Activated naive CD4-positive, alpha-beta T cell treated with anti-CD3 and anti-CD28 coated beads for 36 hours (primary cell): Measurements from ENCODE around the gene CYP2J2. TPM values are rescaled to one million over a fixed set of nuclear protein-coding genes. Genes with fewer than 3 reads are reported as not detected.
"Not testable (repeated sequence)": the region's sequence is repeated elsewhere in the genome, so short reads cannot be mapped to it uniquely, and the experiment has no call there.

Experiments used
- CTCF ChIA-PET: fragments of 350-600 bp; sonication (Branson Sonifier 250); formaldehyde crosslinking; loops from one replicate; lab custom pipeline; 2021; ENCODE audit warnings: antibody characterized with exemption; lab: Charles Lee
- DNase-seq: peaks from one replicate; pipeline ENCODE4 v3.0.0-alpha.2; 2020
- H3K27ac Mint-ChIP-seq: one replicate; pipeline ENCODE4 v1.8.0; 2021; ENCODE audit warnings: mild to moderate bottlenecking, mixed read lengths
- H3K27me3 Mint-ChIP-seq: one replicate; pipeline ENCODE4 v1.8.0; 2021; ENCODE audit warnings: low read depth, mixed read lengths
- H3K36me3 Mint-ChIP-seq: one replicate; pipeline ENCODE4 v1.8.0; 2021; ENCODE audit warnings: low read depth, mixed read lengths
- H3K4me1 Mint-ChIP-seq: one replicate; pipeline ENCODE4 v1.8.0; 2021; ENCODE audit warnings: low read depth, mixed read lengths
- H3K4me3 Mint-ChIP-seq: one replicate; pipeline ENCODE4 v1.8.0; 2021; ENCODE audit warnings: mild to moderate bottlenecking, moderate library complexity, mixed read lengths
- H3K9me3 Mint-ChIP-seq: one replicate; pipeline ENCODE4 v1.8.0; 2021; ENCODE audit warnings: mixed read lengths
- intact Hi-C: fragments of 100-400 bp; cut with micrococcal nuclease; formaldehyde crosslinking; loops from one replicate; pipeline ENCODE4 v1.15.1; 2023
- total RNA-seq, 2 experiments: library from RNA; stranded (reverse); gene quantifications; one replicate each; pipeline ENCODE4 v1.2.3, GENCODE V29; 2021

Gene CYP2J2
- total RNA-seq, 2 experiments from 2014 or later, result 2.3 to 2.6 TPM

- H3K4me3 Mint-ChIP-seq, result no peak overlapping the region
- H3K9me3 Mint-ChIP-seq, result no peaks in the 10 kb centered on the region
- CTCF ChIA-PET, result interaction anchor here (0.6 to 3.8 kb wide), 5 partner anchors 30 to 1377 kb away, joined by 3 to 16 read pairs (median 3); no protein-coding TSS in a partner anchor
- H3K27ac Mint-ChIP-seq, result no peak overlapping the region
- no peaks in the 10 kb centered on the region for H3K4me1 Mint-ChIP-seq
- no peak for DNase-seq
- H3K27me3 Mint-ChIP-seq, result no peaks in the 10 kb centered on the region
- H3K36me3 Mint-ChIP-seq, result no peaks in the 10 kb centered on the region
- intact Hi-C loops, result no loop called here
These were observed 22.4 kb upstream of the CYP2J2 start for GRCh38 chr1:59948990-59949389.

- no peaks in the 10 kb centered on the region for H3K9me3 Mint-ChIP-seq
- peak; percentile 68 for DNase-seq
These were observed 20.7 kb upstream of the CYP2J2 start for GRCh38 chr1:59947047-59947938.

GRCh38 chr1:59945790-59946189 is 19.2 kb upstream of the CYP2J2 start:
- Mint-ChIP-seq H3K27me3 (no peaks in the 10 kb centered on the region), H3K36me3 (no peaks in the 10 kb centered on the region), H3K9me3 (no peaks in the 10 kb centered on the region), H3K4me1 (no peaks in the 10 kb centered on the region), H3K27ac (no peak overlapping the region), H3K4me3 (no peak overlapping the region)
- CTCF ChIA-PET, result interaction anchor here (2.0 to 6.7 kb wide), 4 partner anchors 8 to 67 kb away, joined by 8 to 95 read pairs (median 20); no protein-coding TSS in a partner anchor
- no peak for DNase-seq
- intact Hi-C loops, result no loop called here

More at GRCh38 chr1:59947047-59947938, 20.7 kb upstream of the CYP2J2 start:
- Mint-ChIP-seq H3K4me3 (no peak overlapping the region), H3K4me1 (no peaks in the 10 kb centered on the region), H3K27me3 (no peaks in the 10 kb centered on the region), H3K36me3 (no peaks in the 10 kb centered on the region), H3K27ac (no peak overlapping the region)
- intact Hi-C loops, result loop anchor here (1.0 kb wide), 4 partner anchors 44 to 1207 kb away; no protein-coding TSS in a partner anchor
- CTCF ChIA-PET, result interaction anchor here (0.6 to 6.7 kb wide), 43 partner anchors 10 to 1342 kb away, joined by 3 to 95 read pairs (median 4); partner anchors contain the start of gene HOOK1

- CTCF ChIA-PET, result no interaction called here
- H3K27me3 Mint-ChIP-seq, result peaks cover 9% of the 10 kb centered on the region
- H3K4me3 Mint-ChIP-seq, result no peak overlapping the region
These were observed 12.8 kb upstream of the CYP2J2 start for GRCh38 chr1:59939393-59939792.

GRCh38 chr1:59937636-59938210 is 11.2 kb upstream of the CYP2J2 start:
- CTCF ChIA-PET, result interaction anchor here (0.6 to 1.2 kb wide), 2 partner anchors 9 to 34 kb away, joined by 3 to 8 read pairs; no protein-coding TSS in a partner anchor
- no peak for DNase-seq
- Mint-ChIP-seq H3K4me3 (no peak overlapping the region), H3K36me3 (no peaks in the 10 kb centered on the region), H3K9me3 (peaks cover 9% of the 10 kb centered on the region), H3K27ac (no peak overlapping the region), H3K4me1 (no peaks in the 10 kb centered on the region), H3K27me3 (peaks cover 14% of the 10 kb centered on the region)
- intact Hi-C loops, result no loop called here

More at GRCh38 chr1:59939393-59939792, 12.8 kb upstream of the CYP2J2 start:
- Mint-ChIP-seq H3K36me3 (no peaks in the 10 kb centered on the region), H3K4me1 (no peaks in the 10 kb centered on the region), H3K9me3 (peaks cover 9% of the 10 kb centered on the region), H3K27ac (no peak overlapping the region)
- intact Hi-C loops, result no loop called here
- no peak for DNase-seq

GRCh38 chr1:59936358-59936821 is 9.8 kb upstream of the CYP2J2 start:
- intact Hi-C loops, result no loop called here
- Mint-ChIP-seq H3K9me3 (peaks cover 9% of the 10 kb centered on the region), H3K36me3 (no peaks in the 10 kb centered on the region)

GRCh38 chr1:59928996-59929395 is 2.4 kb upstream of the CYP2J2 start:
- CTCF ChIA-PET, result interaction anchor here (1.3 kb wide), 1 partner anchor 18 kb away, joined by 6 read pairs; no protein-coding TSS in a partner anchor
- intact Hi-C loops, result no loop called here

More at GRCh38 chr1:59936358-59936821, 9.8 kb upstream of the CYP2J2 start:
- H3K4me3 Mint-ChIP-seq, result no peak overlapping the region
- DNase-seq, result no peak
- CTCF ChIA-PET, result interaction anchor here (1.5 kb wide), 1 partner anchor 11 kb away, joined by 4 read pairs; no protein-coding TSS in a partner anchor
- no peaks in the 10 kb centered on the region for H3K4me1 Mint-ChIP-seq
- H3K27me3 Mint-ChIP-seq, result peaks cover 14% of the 10 kb centered on the region
- no peak overlapping the region for H3K27ac Mint-ChIP-seq

GRCh38 chr1:59927213-59927612 is 640 bp upstream of the CYP2J2 start:
- peaks cover 9% of the 10 kb centered on the region for H3K4me1 Mint-ChIP-seq
- H3K9me3 Mint-ChIP-seq, result peaks cover 6% of the 10 kb centered on the region
- H3K27ac Mint-ChIP-seq, result no peak overlapping the region
- CTCF ChIA-PET, result interaction anchor here (0.6 to 1.9 kb wide), 3 partner anchors 20 to 27 kb away, joined by 3 to 6 read pairs (median 3); no protein-coding TSS in a partner anchor
- peak overlapping the region; percentile 82 for H3K4me3 Mint-ChIP-seq
- no peak for DNase-seq
- no peaks in the 10 kb centered on the region for H3K36me3 Mint-ChIP-seq
- intact Hi-C loops, result no loop called here
- H3K27me3 Mint-ChIP-seq, result peaks cover 21% of the 10 kb centered on the region

More at GRCh38 chr1:59928996-59929395, 2.4 kb upstream of the CYP2J2 start:
- Mint-ChIP-seq H3K36me3 (no peaks in the 10 kb centered on the region), H3K27me3 (peaks cover 23% of the 10 kb centered on the region), H3K4me1 (peaks cover 9% of the 10 kb centered on the region), H3K9me3 (peaks cover 2% of the 10 kb centered on the region), H3K27ac (no peak overlapping the region), H3K4me3 (no peak overlapping the region)
- no peak for DNase-seq

- DNase-seq, result no peak
- Mint-ChIP-seq H3K36me3 (no peaks in the 10 kb centered on the region), H3K27me3 (peaks cover 17% of the 10 kb centered on the region), H3K27ac (no peak overlapping the region), H3K4me3 (no peak overlapping the region), H3K4me1 (peaks cover 9% of the 10 kb centered on the region), H3K9me3 (peaks cover 6% of the 10 kb centered on the region)
- intact Hi-C loops, result no loop called here
- CTCF ChIA-PET, result interaction anchor here (1.9 kb wide), 1 partner anchor 23 kb away, joined by 6 read pairs; no protein-coding TSS in a partner anchor
These were observed 1.9 kb downstream of the CYP2J2 start for GRCh38 chr1:59924653-59925052.

GRCh38 chr1:59921258-59921899 is 5.2 kb downstream of the CYP2J2 start:
- H3K27me3 Mint-ChIP-seq, H3K4me3 Mint-ChIP-seq, DNase-seq, H3K36me3 Mint-ChIP-seq, H3K27ac Mint-ChIP-seq, H3K9me3 Mint-ChIP-seq, H3K4me1 Mint-ChIP-seq, intact Hi-C loops: not testable (repeated sequence)
- CTCF ChIA-PET, result interaction anchor here (2.2 kb wide), 1 partner anchor 26 kb away, joined by 5 read pairs; no protein-coding TSS in a partner anchor

GRCh38 chr1:59919746-59920145 is 6.8 kb downstream of the CYP2J2 start:
- no peaks in the 10 kb centered on the region for H3K36me3 Mint-ChIP-seq
- no peak for DNase-seq
- no peak overlapping the region for H3K27ac Mint-ChIP-seq
- intact Hi-C loops, result no loop called here
- no peaks in the 10 kb centered on the region for H3K27me3 Mint-ChIP-seq
- peaks cover 4% of the 10 kb centered on the region for H3K9me3 Mint-ChIP-seq
- no peak overlapping the region for H3K4me3 Mint-ChIP-seq
- no peaks in the 10 kb centered on the region for H3K4me1 Mint-ChIP-seq
- CTCF ChIA-PET, result interaction anchor here (1.4 kb wide), 1 partner anchor 28 kb away, joined by 4 read pairs; no protein-coding TSS in a partner anchor
